HG03139 (cell line): ENCODE results near the gene ARF1.
A peak's percentile ranks its signal among the peaks of the same experiment; 100 is the strongest.

Source experiments
- ATAC-seq: cut with Tn5 transposase; IDR thresholded peaks from one replicate; pipeline ENCODE4 v1.9.1; 2021; ENCODE audit not compliant: unreplicated experiment

Gene ARF1

DNA sequence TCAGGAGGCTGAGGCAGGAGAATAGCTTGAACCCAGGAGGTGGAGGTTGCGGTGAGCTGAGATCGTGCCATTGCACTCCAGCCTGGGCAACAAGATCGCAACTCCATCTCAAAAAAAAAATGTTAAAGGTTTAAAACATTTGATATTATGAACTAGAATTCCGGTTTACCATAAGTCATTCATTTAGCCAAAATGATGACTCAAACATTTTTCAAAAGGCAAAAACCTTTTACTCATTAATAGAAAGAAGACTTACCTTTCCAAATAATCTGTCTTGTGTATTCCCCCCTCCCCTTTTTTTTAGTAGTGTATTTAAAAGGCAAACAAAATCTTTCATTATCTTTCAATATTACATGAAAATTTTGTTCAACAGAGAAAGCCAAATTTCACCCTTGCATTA is 34.8 kb downstream of the ARF1 start:
- no peak for ATAC-seq

DNA sequence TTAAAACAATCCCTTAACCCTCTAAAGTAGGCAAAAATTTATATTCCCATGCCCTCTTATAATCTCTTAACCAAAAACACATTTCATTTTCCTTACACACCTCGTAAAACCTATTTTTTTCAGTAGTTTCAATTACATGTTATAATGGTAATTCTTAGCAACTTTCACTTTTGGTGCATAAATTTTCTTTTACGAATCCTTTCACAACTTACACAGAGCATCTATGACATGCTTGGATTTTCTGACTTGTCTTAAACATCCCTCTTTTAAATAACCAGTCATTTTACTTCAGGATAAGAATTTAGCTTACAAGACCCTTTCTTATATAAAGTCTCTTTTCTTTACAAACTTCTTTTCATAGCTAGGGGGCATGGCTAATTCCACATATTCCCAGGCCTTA is 35.5 kb downstream of the ARF1 start:
- no peak for ATAC-seq

DNA sequence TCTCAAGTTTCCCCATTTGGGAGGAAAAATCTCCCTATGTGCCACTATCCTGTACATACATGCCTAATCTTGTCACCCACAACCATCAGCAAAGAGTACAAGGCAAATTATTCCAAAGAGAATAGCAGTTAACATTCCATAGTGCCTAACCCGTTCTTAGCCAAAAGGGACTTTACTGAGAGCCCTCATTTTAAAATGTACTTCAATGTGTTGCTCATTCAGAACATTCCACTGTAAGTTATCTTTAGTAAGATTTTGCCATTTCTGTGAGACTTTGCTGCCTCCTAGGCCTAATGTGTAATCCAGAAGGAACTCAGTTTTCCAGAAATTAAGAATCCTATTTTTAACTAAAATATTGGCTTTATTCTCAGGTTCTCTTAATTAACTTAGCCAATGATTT is 37.8 kb downstream of the ARF1 start:
- no peak for ATAC-seq

DNA sequence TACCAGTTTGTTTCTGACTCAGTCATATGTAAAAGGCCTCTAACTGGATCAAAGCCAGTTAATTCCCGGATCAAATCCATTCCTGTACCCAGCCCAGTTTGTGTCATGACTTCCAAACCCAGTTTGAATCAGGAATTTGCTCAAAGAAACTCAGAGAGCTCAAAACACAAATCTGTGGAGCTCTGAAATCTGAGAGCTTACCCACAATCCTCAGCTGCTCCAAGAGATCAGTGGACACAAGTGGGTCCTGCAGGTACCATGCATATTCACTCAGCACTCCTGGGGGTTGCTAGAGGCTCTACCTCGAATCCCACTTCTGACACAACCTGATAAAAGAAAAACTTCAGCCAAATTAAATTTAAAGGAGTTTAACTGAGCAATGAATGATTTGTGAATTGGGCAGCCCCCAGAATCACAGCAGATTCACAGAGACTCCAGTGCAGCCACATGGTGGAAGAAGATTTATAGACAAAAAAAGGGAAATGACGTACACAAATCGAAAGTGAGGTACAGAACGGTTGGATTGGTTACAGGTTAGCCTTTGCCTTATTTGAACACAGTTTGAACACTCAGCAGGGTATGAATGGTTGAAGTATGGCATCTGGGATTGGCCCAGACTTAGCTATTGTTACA is 38.5 kb downstream of the ARF1 start:
- ATAC-seq = no peak

DNA sequence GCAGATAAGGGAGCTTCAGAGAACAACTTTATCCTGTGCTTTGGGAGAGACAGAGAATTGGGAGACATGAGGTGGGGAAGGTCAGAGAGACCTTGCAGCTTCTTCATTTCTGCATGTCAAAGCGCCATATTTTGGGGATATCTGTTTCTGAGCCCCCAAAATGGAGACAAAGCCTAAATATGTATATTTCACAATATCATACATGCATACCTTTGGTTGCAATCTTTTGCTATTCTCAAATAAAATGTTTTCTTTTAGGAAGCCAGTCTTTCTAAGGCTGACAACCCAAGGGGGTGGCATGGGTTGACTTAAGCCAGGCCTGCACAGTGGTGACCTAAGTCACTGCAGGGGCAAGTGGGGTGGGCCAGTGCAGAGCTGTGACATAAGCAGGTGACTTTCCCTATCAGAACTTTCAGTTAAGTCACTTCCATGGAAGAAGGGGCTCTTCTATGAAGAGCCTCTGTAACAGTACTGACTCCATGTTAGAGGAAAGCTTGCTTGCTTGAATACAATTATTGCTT is 40.5 kb downstream of the ARF1 start:
- ATAC-seq = no peak

DNA sequence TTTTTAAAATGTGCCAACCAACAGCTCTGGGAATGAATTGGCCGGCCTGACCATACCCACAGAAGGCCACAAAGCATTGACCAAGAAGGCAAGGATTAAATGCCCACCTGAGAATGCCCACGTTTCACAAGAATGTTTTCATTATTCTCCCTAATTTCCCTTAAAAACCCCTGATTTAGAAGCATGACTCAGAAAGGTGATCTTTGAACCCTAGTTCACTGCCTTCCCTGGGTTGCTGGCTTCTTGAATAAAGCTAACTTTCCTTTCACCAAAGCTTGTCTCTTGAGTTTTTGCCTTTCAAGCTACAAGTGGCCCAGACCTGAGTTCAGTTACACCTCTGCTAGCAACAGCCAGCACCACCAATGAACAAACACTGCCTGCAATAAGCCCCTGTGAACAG is 41.0 kb downstream of the ARF1 start:
- no peak for ATAC-seq

DNA sequence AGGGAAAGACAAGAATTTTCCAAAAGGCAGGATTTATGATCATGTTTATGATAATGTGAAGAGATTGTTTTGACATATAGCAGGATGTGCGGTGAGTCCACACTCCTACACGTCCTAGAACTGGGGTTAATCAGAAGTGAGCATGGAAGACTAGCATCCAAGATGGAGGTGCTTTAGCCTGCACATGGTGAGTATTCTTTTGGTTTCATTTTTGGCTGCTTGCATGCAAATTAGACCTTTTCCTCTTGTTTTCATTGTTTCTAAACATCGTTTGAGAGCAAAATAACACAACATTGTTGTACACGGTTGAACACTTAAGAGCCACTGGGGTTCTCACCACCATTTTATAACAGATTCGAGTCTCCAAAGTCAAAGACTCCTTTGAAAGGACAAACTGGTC is 42.7 kb downstream of the ARF1 start:
- ATAC-seq = no peak

DNA sequence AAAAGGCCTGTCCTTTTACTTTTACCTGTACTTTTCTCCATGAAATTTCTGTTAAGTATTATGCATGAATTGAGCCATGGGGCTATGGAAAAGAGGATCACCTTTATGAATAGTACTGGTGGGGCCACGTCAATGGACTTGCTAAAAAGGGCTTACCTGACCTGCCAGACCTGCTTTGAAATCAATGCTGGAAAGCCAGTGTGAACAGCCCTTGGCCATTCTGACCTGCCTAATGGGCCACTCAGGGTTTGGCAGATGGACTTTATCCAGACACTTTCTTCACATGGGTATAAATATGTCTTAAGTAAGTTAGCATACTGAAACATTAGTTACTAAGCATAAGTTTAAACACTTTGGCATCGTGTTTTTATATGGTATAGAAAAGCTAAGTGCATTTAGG is 49.3 kb downstream of the ARF1 start:
- ATAC-seq = no peak

DNA sequence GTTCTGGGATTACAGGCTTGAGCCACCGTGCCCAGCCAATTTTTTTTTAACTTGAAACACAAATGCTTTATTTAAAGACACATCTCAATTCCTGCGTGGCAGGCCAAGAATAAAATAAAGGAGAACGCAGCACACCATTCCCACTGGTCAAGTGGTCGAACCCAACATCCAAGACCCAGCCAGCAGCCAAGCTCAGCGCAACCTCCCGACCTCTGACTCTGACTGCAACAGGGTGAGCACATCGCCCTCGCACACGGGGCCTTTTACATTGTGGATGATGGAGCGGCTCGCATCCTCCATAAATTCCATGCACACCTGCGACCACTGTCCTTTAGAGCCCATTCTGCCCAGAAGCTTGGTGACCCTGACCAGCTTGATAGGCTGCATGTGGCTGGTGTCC is 52.1 kb downstream of the ARF1 start:
- ATAC-seq = no peak

DNA sequence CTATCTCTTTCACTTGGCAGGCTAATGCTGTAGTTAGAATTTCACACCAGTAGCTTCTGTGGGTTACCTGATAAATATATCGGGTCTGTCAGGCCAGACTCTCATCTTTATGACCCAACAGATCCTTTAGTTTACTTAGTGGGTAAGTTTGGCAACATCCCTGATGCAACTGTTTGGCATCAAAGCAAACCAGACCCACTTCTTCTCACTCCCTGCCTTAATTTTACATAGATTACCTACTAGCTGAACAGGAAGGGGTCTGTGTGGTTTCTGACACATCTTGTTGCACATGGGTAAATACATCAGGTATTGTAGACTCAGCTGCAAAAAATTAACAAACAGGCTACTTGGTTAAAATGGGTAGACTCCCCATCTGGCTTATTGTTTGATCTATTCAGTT is 54.4 kb downstream of the ARF1 start:
- ATAC-seq = no peak

DNA sequence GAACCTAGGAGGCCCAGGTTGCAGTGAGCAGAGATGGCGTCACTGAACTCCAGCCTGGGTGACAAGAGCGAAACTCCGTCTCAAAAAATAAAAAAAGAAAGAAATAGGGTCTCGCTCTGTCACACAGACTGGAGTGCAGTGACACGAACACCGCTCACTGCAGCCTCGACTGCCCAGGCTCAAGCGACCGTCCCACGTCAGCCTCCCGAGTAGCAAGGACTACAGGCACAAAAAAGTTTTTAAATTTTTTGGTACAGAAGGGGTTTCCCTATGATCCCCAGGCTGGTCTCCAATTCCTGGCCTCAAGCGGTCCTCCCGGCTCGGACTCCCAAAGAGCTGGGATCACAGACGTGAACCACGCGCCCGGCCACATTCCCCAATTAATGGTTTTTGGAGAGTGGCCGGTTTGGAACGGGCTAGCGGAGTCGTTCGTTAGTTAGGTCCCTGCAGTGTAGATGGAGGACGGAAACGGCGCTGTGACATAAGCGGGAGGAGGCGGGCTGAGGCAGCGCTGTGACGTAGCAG is 57.0 kb downstream of the ARF1 start:
- no peak for ATAC-seq

DNA sequence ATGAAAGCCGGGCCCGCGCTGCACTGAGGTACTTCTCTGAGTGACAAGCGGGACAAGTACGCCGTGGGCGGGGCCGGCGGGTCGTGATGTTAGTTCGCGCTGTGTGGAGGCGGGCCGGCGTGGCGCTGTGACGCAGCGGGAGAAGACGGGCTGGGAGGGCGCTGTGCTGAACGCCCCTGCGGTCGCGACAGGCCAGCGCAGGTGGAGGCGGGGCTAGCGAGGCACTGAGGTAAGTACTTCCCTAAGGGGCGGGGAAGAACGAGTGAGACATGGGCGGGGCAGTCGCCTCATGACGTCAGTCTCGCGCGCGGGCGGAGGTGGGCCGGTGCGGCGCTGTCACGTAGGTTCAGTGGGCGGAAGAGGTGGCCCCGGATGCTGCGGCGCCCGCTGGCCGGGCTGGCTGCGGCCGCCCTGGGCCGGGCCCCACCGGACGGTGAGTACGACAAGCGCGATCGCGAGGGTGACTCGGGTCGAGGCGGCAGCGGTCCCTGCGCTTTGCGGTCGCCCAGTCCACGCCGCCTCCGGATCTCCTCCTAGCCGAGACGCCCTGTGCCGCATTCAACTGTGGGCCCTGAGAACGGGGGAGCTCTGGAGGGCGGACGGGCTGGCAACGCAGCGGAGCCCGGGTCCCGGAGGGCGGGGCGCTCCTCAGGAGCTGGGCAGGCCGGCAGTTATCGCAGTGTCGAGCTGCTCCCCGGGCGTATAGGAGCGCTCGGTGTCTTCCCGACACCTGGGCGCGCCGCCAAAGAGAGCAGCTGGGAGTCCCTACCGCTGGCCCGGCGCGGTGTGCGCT is 57.6 kb downstream of the ARF1 start, which contains the start of gene GUK1:
Gene GUK1 (plus strand): TSS at position 349 of the 793 bp plus-strand sequence. CDS start 24 bp downstream, at position 373.
- ATAC-seq = peak; percentile 88

DNA sequence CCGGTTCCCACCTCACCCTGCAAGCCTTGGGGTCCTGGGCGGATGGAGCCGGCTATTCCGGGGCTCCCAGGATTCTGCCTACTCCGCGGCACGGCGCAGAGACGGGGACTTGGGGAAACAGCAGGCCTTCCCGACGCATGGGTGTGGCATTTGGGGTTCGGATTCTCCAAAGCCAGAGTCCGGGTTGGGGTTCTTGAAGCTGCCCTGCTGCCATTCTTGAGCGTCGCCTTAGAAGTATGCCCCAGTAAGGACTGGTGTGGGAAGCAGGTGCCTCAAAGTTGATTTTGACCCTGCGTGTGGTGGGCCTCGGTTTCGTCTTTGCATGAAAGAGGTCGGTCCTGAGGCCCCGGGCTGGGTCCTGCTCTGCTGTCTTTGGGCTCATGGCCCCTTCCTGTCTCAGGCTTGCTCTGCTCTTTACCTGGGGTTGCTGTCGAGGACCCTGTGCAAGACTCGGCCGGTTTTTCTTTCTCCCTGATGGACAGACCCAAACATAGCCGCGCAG is 58.3 kb downstream of the ARF1 start:
- ATAC-seq = no peak

DNA sequence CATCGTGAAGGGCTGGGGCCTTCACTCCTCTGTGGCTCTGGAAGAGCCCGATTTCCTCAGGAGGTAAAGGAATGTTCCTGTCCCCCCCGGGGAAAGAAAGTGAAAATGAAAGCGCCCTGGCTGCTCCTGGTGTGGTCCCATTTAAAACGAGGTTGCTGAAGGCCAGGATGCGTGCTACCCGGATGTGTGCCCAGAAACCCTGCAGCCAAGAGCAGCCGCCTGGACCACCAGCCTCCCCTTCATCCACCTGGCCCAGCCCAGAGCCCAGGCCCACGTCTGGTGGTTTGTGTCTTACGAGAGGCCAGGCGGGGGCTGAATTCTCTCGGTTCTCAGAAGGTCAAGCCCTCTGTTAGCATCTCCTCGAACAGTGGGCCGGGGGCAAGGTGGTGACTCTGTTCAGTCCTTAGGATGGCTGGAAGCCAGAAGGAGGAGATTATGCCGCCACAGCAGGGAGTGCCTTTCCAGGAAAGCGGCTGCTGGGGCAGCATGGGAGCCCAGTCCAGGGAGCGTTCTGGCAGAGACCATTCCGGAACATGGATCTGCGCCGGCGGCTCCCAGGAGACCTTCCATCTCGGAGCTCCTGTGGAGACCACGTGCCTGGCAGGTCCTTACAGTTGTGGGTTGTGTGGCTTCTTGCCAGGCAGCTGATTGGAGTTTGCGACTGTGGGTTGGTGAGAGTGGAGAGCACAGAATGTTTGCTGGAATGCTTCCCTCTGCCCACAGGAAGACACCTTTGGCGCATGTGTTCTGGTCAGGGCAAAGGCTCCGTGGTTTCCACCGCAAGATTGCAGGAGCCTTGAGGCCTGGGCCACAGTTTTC is 58.9 kb downstream of the ARF1 start:
- ATAC-seq = no peak

DNA sequence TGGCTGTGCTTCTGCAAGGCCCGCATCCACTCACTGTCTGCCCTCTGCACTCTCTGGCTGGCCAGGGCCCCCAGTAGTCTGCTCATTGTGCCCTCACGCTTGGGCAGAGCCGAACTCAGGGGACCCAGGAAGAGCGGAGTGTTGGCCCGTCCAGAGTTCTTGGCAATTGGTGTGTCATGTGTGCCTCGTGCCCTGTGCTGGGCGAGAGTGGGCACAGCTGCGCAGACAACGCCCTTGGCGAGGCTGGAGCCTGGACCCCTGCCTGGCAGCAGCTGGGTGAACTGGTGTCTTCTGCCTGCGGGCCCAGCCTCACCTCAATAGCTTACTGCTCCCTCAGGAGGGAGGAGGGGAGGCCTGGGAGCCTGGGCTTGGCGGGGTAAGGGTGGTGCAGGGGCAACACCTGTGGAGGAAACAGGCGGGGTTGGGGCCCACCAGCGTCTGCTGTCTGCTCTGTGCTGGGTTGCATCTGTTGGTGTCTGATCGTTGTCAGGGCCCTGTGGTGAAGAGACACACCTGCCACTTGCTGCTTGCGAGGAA is 59.7 kb downstream of the ARF1 start:
- ATAC-seq = no peak

DNA sequence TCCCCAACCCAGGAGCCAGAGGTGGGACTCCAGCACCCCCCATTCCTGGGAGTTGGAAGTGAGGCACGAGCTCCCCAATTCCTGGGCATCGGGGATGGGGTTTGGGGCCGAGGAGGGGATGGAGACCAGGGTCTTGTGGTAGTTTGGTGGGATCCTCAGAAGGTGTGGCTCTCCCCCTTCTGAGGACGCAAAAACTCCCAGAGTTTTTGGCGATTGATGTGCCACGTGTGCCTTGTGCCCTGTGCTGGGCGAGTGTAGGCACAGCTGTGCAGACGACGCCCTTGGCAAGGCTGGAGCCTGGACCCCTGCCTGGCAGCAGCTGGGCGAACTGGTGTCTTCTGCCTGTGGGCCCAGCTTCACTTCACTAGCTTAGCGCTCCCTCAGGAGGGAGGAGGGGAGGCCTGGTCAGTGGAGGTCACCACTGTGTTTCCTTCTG is 60.2 kb downstream of the ARF1 start:
- ATAC-seq = no peak

DNA sequence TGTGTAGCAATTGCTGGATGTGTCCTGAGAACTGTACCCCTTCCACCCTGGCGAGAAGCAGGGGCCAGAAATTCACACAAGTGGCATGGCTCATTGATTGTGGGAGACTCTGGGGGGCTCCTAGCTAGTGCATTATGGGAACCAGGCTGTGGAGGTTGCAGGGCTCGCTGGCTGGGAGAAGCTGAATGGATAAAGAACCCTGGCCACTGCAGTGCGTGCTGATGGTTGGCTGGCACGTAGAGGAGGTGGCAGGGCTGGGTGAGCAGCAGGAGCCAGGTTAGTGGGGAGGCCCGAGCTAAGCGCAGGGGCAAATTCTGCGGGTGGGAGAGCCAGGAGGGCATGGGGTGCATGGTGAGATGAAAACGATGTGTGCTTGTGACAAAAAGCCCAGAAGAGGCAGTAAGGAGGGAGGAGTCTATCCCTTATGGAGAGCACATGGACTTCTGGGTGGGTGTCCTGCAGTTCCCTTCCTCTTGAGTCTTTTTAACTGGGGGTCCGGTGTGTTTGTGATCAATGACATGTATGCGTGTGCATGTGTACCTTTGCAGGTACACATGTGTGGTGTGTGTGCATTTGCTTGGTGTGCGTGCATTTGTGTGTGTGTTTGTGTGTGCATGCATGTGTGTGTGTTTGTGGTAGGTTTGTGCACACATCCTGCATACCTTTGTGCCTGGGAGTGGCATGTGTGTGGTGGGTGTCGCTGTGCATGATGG is 61.1 kb downstream of the ARF1 start:
- ATAC-seq = no peak

DNA sequence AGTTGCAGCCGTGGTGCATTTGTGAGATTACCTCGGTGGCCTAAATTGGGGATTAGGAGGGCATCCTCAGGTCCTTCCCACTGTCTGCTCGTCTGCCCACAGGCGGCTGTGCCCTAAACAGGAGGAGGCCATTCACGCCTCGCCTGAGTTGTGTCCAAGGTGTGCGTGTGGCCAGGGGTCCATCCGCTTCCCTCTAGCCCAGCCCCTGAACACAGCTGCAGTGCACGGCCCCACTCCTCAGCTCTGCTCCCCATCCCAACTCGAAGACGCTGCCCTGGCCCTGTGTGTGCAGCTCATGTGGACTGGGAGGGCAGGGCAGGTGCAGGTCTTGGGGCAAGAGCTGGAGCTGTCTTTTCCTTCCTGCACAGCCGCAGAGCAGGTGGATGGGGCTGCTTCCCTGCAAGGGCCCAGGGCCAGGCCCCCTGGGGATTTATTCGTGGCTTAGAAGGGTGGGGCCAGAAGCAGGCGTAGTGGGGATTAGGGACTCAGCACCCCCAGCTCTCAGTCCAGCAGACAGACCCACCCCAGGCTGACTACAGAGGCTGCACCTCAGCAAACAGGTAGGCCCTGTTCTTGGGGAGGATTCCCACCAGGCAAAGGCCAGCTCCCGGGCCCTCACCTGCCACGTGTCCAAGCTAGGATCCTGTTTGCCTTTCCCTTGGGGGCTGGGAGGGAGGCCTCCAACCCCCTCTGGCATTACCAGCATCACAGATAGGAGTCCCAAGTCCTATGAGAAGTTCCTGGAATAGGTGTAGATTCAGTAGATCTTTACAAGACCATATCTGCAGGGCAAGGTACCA is 61.9 kb downstream of the ARF1 start:
- no peak for ATAC-seq

DNA sequence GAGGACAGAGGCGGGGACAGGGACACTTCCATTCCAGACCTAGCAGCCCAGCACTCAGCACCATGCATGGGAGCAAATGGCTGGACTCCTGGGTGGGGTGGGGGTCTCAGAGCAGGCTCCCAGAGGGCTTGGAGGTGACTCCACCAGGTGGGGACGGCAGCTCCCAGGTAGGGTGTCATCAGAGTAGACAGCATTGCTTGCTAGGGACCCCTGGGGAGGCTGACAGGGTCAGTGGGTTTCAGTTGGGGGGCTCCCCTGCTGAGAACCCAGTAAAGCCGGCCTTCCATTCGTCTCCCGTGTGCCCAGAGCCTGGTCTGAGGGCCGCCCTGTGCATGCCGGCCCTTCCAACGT is 62.5 kb downstream of the ARF1 start:
- ATAC-seq = no peak
